Measurements from ENCODE around the gene ZNF827.

The ZNF827 gene

GRCh38 chr4:145891958-145892357, 46.7 kb downstream of the ZNF827 start:
- DNase-seq, result no peak

DNA sequence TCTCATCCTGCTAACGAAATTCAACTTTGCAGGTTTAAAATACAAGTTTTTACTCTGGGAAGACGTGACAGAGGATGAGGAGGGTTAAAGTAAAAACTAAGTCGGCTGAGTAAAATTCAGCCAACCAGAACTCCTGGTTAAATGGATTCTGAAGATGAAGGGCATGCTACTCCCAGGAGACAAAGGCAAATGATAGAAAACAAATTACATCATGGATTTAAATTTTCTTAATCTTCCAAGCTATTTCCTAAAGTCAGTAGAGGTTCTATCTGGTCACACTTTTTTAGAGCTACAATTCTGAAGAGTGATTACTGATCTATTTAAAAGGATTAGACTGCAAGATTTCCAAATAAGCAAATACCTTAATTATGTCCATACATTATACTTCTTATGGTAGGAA, 47.9 kb downstream of the ZNF827 start:
- no peak for DNase-seq

DNA sequence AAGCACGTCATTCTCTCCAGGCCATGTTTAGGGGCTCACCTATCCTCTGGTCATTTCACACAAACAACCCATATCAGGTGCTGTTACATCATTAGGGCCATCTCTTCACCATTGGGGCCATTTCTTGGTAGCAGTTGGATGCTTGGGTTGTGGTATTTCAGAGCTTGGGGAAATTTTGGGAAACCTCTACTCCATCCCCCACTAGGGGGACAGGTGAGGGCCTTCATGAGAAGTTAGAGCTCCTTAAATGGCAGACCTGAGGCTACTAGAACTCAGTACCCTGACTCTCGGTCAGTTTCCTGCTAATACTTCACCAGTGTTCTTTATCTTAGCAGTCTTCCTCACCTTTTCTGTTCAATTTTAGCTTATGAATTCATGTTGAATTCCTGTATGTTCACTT, 50.2 kb downstream of the ZNF827 start:
- no peak for DNase-seq

DNA sequence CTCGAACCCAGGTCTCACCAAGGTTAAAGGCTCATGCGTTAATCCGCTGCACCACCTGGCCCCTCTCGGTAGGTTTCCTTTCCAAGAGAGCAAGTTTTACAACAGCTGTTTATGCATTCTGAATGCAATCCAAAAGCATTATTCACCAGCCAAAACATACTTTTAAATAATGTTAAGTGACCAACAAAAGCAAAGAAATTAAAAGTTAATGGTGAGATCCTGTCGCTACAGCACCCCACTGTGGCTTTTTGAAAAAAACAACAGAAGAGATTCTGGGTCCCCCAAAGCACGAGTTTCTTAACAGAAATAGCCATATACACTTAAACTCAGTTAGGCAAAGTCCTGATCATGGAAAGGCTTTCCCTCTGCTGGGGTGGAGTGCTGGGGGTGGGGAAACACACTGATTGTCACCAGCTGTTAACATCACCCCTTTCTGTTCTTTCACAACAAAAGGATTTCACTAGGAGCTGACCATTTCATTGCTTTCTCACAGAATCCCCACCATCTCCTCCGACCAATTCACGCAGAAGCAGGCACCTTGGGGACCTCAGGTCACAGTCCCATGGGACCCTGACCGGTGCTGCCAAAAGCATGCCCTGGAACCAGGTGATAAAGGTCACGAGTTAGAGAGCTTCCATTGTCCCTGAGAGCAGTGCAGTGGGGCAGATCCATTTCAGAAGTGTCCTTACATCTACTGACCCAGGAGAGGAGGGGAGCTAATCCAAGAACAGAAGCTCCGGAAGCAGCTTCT, 51.2 kb downstream of the ZNF827 start:
- peak in 4 of 56 donors; percentile 12 to 32 (median 24) for DNase-seq

GRCh38 chr4:145886871-145887240, 51.8 kb downstream of the ZNF827 start:
- DNase-seq, result no peak

DNA sequence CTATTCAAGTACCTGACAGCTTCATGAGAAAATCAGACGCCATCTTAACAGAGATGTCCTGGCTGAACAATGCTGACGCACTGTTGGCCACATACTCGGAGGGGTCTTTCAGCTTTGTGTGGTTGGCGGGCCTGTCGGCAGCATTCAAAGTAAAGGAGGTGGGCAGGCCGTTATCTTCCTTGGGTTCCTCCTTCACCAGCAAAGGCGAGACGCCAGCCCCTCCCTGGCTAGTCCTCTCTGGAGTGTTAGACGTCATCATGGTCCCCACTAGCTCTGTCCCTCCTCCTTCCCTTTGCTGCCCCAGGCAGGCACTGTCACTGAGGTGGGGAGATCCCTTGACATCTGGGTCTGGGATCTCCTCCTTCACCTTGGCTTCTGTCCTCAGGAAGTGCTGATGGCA, 53.0 kb downstream of the ZNF827 start:
- DNase-seq, result no peak

DNA sequence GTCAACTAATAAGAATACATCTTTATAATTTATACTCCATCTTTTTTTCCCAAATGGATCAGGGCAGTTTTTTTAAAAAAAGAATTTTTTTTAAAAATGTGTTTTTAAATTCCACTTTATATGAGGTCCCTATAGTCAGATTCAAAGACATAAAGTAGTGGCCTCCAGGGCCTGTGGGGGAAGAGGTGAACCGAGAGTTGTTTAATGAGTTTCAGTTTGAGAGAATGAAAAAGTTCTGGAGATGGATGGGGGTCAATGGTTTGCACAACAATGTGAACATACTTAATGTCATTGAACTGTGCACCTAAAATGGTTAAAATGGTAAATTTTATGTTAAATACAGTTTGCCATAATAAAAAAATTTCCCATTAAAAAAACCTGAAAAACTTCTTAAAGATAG, 53.8 kb downstream of the ZNF827 start:
- DNase-seq, result no peak

DNA sequence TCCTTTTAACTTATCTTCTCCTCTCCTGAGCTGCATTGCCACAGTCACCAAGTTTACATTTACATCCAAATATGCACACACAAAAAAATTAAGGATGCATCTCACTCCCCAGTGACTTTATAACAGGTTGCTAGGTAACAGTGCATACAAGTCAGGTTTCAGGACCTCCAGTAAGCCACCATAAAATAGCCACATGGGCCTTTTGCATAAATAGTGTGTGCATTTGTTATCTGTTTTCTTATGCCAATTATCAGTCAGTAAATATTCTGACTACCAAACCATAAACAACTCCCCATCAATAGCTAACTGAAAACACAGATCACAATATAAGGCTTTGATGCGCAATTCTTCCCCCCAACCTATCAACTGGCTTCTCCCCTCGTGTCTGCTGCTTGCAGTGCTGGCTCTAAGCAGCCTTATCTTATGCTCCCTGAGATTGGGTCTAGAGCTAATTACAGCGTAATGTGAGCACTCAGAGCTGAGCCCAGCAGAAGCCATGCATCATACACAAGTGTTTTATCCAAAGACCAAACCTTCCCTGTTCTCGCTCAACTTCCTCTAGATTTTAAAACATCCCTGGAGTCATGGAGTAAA, 55.4 kb downstream of the ZNF827 start:
- peak in 1 of 56 donors; percentile 17 for DNase-seq

DNA sequence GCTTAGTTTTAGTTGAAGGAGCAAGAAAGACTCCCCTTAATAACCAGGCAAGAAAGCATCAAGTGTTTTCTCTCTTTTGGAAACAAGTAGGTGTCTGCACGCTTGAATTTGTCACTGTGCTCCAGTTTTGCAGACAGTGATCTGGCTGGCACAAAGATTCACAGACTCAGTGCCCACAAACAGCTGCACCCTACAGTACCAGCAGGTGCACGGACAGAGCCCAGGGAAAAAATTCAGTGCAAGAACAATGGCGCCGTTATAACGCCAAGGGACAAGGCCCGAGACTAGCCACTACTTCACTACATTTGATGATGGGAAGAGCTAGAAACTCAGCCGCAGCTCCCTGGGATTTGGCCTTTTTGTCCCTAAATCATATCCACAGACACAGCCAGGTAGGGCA, 56.0 kb downstream of the ZNF827 start:
- peak in 54 of 56 donors; percentile 4 to 91 (median 66) for DNase-seq

GRCh38 chr4:145881989-145882388, 56.6 kb downstream of the ZNF827 start:
- DNase-seq, result peak in 8 of 56 donors; percentile 15 to 36 (median 25)

GRCh38 chr4:145881576-145881975, 57.0 kb downstream of the ZNF827 start:
- no peak for DNase-seq

DNA sequence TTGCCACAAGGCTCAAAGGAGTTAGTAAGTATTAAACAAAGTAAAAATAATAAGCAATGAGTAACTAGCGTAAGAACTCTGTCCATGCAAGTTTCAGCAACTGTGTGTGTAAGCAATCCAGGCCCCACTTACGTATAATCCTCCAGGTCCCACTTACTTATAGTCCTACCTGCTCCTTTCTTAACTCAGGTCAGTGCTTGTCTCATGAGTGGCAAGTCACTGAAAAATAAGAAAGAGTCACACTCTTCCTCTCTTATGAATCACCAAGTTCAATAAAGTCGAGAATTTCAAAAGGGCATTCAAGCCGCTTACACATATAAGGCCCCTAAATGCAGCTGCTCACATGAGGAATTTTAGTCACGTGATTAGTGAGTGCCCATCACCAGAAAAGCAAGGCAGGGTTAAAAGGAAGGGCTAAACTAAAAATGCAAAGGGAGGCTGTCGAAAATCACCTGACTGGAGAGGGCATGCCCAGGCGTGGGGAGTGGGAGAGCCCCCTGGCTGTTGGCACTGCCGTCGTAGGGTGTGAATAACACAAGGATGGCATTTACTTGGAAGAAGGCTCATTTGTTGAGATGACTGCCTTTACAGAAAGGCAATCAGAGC, 58.2 kb downstream of the ZNF827 start:
- DNase-seq, result peak in 1 of 56 donors; percentile 15

DNA sequence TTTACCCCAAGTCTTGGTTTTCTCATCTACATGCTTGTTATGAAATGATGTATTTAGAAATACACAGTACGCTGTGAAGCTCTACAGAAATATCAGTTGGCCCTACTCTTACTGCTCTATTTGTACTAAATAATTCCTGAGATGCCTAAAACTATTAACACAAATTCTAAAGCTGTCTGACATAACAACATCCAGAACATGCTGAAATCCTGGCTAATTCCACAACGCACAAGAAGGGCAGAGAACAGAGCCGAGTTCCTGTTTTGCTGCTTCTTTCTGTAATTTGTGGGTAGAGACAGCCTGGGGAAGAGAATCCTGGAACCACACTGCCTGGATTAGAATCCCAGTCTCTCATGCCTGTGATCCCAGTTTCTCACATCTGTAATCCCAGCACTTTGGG, 59.0 kb downstream of the ZNF827 start:
- DNase-seq, result no peak

DNA sequence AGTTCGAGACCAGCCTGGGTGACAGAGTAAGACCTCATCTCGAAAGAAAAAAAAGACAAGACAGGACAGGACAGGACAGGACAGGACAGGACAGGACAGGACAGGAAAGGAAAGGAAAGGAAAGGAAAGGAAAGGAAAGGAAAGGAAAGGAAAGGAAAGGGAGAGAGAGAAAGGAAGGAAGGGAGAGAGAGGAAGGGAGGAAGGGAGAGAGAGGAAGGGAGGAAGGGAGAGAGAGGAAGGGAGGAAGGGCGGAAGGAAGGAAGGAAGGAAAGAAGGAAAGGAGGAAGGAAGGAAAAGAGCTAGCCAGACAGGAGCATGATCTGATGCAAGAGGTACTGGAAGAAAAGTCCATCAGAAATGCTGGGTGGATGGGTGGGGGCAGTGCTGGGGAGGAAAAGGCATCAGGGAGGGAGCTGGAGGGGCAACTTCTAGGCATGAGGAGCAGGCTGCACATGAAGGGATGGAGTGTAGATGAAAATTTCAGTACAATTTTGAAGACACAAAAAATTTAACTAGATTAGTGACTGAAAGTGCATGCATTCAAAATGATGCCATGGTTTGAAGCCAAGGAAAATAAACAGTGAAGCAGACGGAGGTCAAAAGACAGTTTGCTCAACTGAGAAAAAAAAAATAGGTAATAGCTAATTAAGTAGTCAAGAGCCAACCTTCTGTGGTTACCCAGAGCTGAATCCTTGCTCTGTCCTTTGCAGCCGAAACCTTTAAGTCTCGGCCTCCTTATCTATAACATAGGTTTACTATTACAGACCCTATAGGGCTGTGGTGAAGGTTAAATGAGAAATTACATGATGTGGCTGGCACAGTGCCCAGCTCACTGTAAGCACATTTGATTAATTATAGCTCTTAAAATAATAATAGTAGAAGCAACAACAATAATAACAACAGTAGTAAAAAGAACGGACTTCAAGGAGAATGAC, 59.9 kb downstream of the ZNF827 start:
- no peak for DNase-seq

DNA sequence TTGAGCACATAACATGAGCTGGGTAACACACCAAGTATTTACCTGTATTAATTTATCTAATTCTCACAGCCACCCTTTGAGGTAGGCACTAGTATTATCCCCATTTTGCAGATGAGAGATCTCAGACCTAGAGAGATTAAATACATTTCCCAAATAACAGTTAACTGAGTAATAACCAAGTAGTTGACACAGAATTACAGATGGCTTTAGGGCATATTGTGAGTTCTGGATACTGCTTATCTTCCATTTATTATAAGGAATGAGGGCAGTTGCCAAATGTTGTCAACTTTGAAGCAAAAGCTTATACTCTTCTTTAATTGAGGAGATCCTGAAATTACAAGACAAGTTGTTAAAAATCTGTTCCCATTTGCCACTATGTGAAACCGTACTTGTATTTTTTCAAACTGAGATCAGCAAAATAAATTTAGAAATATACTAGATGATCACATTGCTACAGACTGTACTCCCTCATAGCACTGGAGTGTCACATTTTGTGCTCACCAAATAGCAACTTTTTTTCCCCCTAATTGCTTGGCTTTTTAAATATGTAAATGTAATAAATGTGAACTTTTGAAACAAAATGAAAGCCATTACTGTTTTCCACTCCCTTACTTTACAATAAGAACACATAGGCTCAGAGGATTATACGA, 62.0 kb downstream of the ZNF827 start:
- no peak for DNase-seq

GRCh38 chr4:145873901-145874300, 64.7 kb downstream of the ZNF827 start:
- DNase-seq, result no peak

- no peak for DNase-seq
These were observed 67.4 kb downstream of the ZNF827 start for GRCh38 chr4:145871209-145871608.

DNA sequence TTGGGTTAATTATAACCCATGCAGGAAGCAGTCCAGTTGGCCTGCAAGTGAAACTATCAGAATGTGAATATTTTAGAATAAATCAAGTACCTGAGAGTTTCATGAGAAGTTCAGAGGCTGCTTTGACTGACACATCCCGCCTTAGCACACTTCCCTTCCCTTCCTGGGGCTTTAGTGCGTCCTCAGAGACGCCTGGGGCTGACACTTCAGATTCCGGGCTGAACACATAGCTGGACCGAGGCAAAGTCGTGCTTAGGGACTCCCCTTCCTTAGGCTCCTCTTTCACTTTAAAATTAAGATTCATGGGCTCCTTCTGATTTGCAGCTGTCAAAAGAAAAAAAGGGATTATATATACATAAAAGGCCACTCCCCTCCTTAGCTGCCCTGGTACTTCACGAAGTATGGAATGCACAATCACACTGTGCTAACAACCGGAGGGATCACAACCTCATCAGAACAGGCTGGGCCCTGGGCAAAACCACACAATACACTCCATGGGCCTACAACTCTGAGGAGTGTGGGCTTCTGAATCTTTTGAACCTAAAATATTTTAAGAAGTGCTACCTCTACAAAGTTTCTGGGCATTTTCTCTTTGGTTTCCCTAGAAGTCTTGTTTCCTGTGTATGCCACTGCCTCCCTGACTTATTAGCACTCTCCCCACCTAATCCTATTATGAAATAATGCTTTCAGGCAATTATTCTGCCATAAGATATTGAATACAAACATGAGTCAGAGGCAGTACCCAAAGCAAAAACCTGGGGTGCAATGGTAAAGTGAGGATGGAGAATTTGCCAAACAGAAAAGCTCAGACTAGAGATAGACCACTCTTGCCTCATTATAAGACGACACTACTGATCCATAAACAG, 68.2 kb downstream of the ZNF827 start:
- DNase-seq, result no peak

- no peak for DNase-seq
These were observed 69.8 kb downstream of the ZNF827 start for GRCh38 chr4:145868637-145869409.
